ENCODE data around the gene F7. TPM values are rescaled to one million over a fixed set of nuclear protein-coding genes. Genes with fewer than 3 reads are reported as not detected.
"Not testable (repeated sequence)": the region's sequence is repeated elsewhere in the genome, so short reads cannot be mapped to it uniquely, and the experiment has no call there.

Gene F7
- total RNA-seq, 2 donors from 2014 or later: 0.20 TPM; not detected in 1

- no peak for DNase-seq (ENCODE audit: low spot score)
- no peaks in the 10 kb centered on the region for H3K36me3 ChIP-seq
- H3K4me1 ChIP-seq: peaks cover 0 to 9% of the 10 kb centered on the region in 2 donors
- no peak overlapping the region for H3K27ac ChIP-seq
- H3K27me3 ChIP-seq: no peaks in the 10 kb centered on the region
- no peak for TF ChIP-seq CTCF (IDR thresholded peaks at IDR 0.05)
- H3K9me3 ChIP-seq: no peaks in the 10 kb centered on the region
- no peak overlapping the region for H3K4me3 ChIP-seq
Observed at GRCh38 chr13:113158946-113159345, 53.4 kb downstream of the F7 start.

GRCh38 chr13:113159701-113160100, 54.1 kb downstream of the F7 start:
- Histone ChIP-seq H3K27me3 (no peaks in the 10 kb centered on the region), H3K4me3 (no peak overlapping the region), H3K9me3 (no peaks in the 10 kb centered on the region), H3K4me1 (peaks cover 0 to 6% of the 10 kb centered on the region in 2 donors), H3K27ac (no peak overlapping the region), H3K36me3 (no peaks in the 10 kb centered on the region)
- no peak for DNase-seq (ENCODE audit: low spot score)
- TF ChIP-seq CTCF (IDR thresholded peaks at IDR 0.05): no peak

GRCh38 chr13:113160983-113161382, 55.4 kb downstream of the F7 start:
- Histone ChIP-seq H3K9me3 (no peaks in the 10 kb centered on the region), H3K4me1 (peaks cover 0 to 5% of the 10 kb centered on the region in 2 donors), H3K36me3 (no peaks in the 10 kb centered on the region), H3K27ac (no peak overlapping the region), H3K4me3 (no peak overlapping the region), H3K27me3 (no peaks in the 10 kb centered on the region)
- no peak for TF ChIP-seq CTCF (IDR thresholded peaks at IDR 0.05)
- DNase-seq (ENCODE audit: low spot score): no peak

- Histone ChIP-seq H3K9me3 (no peaks in the 10 kb centered on the region), H3K36me3 (no peaks in the 10 kb centered on the region), H3K27ac (no peak overlapping the region), H3K4me3 (no peak overlapping the region), H3K27me3 (no peaks in the 10 kb centered on the region), H3K4me1 (peaks cover 0 to 5% of the 10 kb centered on the region in 2 donors)
- no peak for DNase-seq (ENCODE audit: low spot score)
- no peak for TF ChIP-seq CTCF (IDR thresholded peaks at IDR 0.05)
Observed at GRCh38 chr13:113161433-113161832, 55.8 kb downstream of the F7 start.

GRCh38 chr13:113161975-113162374, 56.4 kb downstream of the F7 start:
- not testable (repeated sequence) for H3K27ac ChIP-seq; H3K4me3 ChIP-seq; H3K36me3 ChIP-seq; H3K27me3 ChIP-seq; H3K4me1 ChIP-seq; H3K9me3 ChIP-seq; DNase-seq (ENCODE audit: low spot score)

- no peak for TF ChIP-seq CTCF (IDR thresholded peaks at IDR 0.05)
Observed at GRCh38 chr13:113162783-113163685, 57.4 kb downstream of the F7 start.

More at GRCh38 chr13:113162783-113163685, 57.4 kb downstream of the F7 start:
- no peaks in the 10 kb centered on the region for H3K9me3 ChIP-seq
- H3K36me3 ChIP-seq: no peaks in the 10 kb centered on the region
- H3K4me1 ChIP-seq: peaks cover 0 to 5% of the 10 kb centered on the region in 2 donors
- DNase-seq (ENCODE audit: low spot score): no peak
- no peak overlapping the region for H3K4me3 ChIP-seq
- no peak overlapping the region for H3K27ac ChIP-seq
- H3K27me3 ChIP-seq: no peaks in the 10 kb centered on the region
